22Rv1 (cell line): ENCODE measurements around the gene DEPDC5.

Source experiments
- ZFX ChIP-seq: fragments of 450-650 bp; IDR thresholded peaks from 2 replicates; pipeline ENCODE4 v1.6.1; 2017; ENCODE audit warnings: antibody characterized with exemption, borderline replicate concordance
- TF ChIP-seq, protein P1 (sequence below): fragments of 450-650 bp; IDR thresholded peaks from 2 replicates; pipeline ENCODE4 v1.5.1; 2017; ENCODE audit warnings: mild to moderate bottlenecking

DNA sequence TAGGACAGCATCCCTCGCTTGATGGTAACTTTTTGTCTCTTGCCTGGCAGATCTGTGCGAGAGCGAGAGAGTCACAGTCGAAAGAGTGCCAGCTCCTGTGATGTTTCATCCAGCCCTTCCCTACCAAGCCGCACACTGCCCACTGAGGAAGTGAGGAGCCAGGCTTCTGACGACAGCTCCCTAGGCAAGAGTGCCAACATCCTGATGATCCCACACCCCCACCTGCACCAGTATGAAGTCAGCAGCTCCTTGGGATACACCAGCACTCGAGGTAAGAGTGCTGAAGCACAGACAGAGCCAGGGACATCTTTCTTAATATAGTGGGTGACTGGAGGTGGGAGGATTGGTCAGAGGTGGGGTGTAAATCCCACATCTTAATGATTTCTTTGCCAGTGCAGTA, 61.1 kb downstream of the DEPDC5 start:
- TF ChIP-seq, protein P1, sequence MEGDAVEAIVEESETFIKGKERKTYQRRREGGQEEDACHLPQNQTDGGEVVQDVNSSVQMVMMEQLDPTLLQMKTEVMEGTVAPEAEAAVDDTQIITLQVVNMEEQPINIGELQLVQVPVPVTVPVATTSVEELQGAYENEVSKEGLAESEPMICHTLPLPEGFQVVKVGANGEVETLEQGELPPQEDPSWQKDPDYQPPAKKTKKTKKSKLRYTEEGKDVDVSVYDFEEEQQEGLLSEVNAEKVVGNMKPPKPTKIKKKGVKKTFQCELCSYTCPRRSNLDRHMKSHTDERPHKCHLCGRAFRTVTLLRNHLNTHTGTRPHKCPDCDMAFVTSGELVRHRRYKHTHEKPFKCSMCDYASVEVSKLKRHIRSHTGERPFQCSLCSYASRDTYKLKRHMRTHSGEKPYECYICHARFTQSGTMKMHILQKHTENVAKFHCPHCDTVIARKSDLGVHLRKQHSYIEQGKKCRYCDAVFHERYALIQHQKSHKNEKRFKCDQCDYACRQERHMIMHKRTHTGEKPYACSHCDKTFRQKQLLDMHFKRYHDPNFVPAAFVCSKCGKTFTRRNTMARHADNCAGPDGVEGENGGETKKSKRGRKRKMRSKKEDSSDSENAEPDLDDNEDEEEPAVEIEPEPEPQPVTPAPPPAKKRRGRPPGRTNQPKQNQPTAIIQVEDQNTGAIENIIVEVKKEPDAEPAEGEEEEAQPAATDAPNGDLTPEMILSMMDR: no peak
- TF ChIP-seq ZFX: no peak
